OCI-LY1 (cell line): ENCODE measurements around the gene TRAF3IP3.

Experiments
- CTCF ChIP-seq: fragments of 200-600 bp; sonication (generic), shearing (Covaris generic); IDR thresholded peaks from 2 replicates; pipeline ENCODE4 v1.5.1; 2017; ENCODE audit warnings: mild to moderate bottlenecking, antibody characterized with exemption, low read length, moderate library complexity, mixed read lengths
- EZH2 ChIP-seq: fragments of 200-600 bp; sonication (generic), shearing (Covaris generic); IDR thresholded peaks from 2 replicates; pipeline ENCODE4 v1.8.0; 2017; ENCODE audit warnings: borderline replicate concordance, mixed run types, mild to moderate bottlenecking, antibody characterized with exemption, low read length, moderate library complexity, mixed read lengths

- no peak for TF ChIP-seq CTCF
- no peak for TF ChIP-seq EZH2
Measured at GRCh38 chr1:209756615-209757445, 977 bp downstream of the TRAF3IP3 start.
